ENCODE measurements around the gene B3GNT5. TPM values are rescaled to one million over a fixed set of nuclear protein-coding genes. Genes with fewer than 3 reads are reported as not detected.
A peak's percentile ranks its signal among the peaks of the same experiment; 100 is the strongest.
"Not testable (repeated sequence)": the region's sequence is repeated elsewhere in the genome, so short reads cannot be mapped to it uniquely, and the experiment has no call there.

B3GNT5 gene
- polyA plus RNA-seq, 1 donor from 2014 or later, result not detected

DNA sequence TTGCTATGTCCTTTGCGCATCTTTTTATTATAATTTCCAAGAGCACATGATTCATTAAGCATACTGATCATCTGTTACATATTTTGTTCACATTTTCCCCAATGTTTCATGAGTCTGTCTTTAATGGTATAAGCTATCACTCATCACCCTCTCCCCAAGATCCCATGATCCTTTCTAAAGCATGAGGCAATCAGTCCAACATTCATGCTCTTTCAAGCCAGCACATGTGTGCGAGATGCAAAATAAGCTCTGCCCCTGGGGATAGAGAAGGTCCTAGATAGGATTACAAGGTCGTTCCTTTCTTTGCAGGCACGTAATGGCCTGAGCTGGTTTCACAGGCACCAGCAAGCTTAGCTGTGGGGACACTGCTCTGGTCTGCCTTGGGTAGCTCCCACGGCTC, 32.2 kb upstream of the B3GNT5 start:
- Mint-ChIP-seq H3K4me3 (no peak overlapping the region), H3K4me1 (peaks cover 0 to 1% (median 0%) of the 10 kb centered on the region in 3 donors), H3K27me3 (peaks cover 12% of the 10 kb centered on the region), H3K36me3 (no peaks in the 10 kb centered on the region), H3K27ac (no peak overlapping the region), H3K9me3 (no peaks in the 10 kb centered on the region)

DNA sequence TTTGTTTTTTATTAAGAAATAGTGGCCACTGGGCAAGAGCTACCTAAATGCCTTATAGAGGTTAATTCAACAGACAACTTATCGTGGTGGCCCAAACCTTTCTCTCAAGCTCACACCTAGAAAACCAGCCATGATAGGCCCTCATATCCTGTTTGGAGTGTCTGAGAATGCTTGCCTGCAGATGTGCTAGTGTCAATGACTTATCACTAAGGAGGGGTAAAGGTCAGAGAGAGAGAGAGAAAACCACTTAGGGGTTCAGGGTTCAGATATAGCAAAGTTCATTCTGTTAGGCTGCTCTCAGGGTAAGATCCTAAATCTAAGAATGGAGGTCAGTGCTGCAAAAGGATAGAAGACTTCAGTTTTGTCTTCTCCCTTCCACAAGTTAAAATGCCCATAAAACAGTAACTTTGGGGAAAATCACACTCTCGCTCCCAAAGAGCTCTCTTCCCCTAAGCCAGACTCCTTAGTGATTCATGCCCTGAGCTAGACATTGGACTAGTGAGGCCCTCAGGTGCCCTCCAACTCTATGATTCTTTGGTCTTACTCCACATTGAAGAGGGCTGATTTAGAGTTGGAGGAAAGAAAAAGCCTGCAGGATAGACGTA, 30.3 kb upstream of the B3GNT5 start:
- no peak overlapping the region for H3K4me3 Mint-ChIP-seq
- H3K4me1 Mint-ChIP-seq, result peaks cover 0 to 1% (median 0%) of the 10 kb centered on the region in 3 donors
- no peaks in the 10 kb centered on the region for H3K36me3 Mint-ChIP-seq
- peaks cover 12% of the 10 kb centered on the region for H3K27me3 Mint-ChIP-seq
- H3K9me3 Mint-ChIP-seq, result no peaks in the 10 kb centered on the region
- H3K27ac Mint-ChIP-seq, result no peak overlapping the region

DNA sequence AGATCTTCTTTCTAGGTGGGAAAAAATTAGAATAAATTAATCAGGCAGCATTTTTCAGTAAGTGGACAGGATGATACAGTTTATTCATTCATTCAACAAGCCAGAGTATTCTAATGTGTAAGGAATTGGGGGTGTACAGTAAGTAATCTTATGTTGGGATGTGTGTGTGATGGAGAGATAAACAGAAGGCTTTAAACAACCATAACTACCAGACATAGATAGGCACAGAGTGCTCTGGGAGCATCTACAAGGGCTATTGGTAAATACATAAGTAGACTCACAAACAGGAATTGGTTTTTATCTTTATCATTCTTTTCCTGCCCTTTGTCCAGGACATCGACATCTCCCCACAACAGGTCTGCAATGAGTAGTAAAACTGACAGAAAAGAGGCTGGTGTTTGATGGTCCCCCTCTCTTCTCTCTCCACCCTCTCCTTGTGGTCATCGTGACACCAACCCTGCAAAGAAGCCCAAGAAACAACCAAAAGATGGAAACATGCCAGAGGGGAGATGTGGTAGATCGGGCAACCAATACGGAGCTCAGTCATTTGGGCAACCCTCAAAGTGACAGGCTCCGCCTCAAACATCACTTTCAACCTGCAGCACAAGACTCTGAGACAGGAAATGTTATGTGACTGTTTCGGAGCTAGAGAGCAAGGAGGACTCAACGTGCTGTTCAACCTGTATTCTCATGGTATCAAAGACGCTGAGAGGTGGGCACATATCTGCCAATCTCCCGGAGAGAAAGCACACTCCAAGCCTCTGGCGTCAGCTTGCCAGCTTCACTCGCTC, 28.7 kb upstream of the B3GNT5 start:
- peaks cover 0 to 1% (median 0%) of the 10 kb centered on the region in 3 donors for H3K4me1 Mint-ChIP-seq
- no peak overlapping the region for H3K27ac Mint-ChIP-seq
- H3K36me3 Mint-ChIP-seq, result no peaks in the 10 kb centered on the region
- H3K4me3 Mint-ChIP-seq, result no peak overlapping the region
- H3K27me3 Mint-ChIP-seq, result peaks cover 8% of the 10 kb centered on the region
- H3K9me3 Mint-ChIP-seq, result no peaks in the 10 kb centered on the region

DNA sequence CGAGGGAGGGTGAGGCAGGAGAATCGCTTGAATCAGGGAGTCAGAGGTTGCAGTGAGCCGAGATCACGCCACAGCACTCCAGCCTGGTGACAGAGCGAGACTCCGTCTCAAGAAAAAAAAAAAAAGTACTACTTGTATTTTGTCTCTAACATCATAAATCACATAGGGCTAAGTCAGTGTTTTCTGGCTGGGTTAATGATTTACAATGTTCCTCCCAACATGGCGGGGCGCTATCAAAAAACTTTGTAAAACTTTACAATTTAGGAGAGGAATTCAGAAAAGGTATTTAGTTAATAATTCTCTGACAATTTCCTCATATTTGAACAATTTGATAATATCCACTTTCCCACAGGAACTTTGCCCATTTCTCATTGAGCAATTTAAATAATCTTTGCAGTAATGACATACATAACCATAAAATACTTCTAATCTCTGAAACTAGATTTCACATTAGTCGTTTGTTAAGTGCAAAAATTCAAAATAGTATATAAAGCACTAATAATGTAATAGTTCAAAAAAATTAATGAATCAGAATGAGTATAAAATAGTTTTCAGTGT, 26.6 kb upstream of the B3GNT5 start:
- Mint-ChIP-seq H3K9me3 (no peaks in the 10 kb centered on the region), H3K4me3 (no peak overlapping the region), H3K4me1 (peaks cover 0 to 1% (median 0%) of the 10 kb centered on the region in 3 donors), H3K27ac (no peak overlapping the region), H3K27me3 (peaks cover 14% of the 10 kb centered on the region), H3K36me3 (no peaks in the 10 kb centered on the region)

DNA sequence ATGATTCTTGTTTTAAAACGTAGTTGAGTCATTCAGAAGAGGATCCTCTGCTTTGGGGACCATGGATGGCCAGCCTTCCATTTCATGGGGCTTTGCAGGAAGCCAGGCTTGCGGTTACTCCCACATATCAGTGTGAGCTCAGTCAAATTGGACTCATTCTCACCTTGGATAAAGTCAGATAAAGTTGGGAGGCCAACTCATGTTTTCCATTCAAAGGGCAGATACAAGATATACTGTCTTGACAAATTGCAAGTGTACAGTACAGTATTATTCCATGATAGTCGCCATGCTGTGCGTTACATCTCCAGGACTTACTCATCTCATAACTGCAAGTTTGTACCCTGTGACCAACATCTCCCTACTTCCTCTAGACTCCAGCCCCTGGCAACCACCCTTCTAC, 25.5 kb upstream of the B3GNT5 start:
- Mint-ChIP-seq H3K9me3 (no peaks in the 10 kb centered on the region), H3K4me1 (peaks cover 0 to 1% (median 0%) of the 10 kb centered on the region in 3 donors), H3K36me3 (no peaks in the 10 kb centered on the region), H3K4me3 (no peak overlapping the region), H3K27me3 (peaks cover 15% of the 10 kb centered on the region), H3K27ac (no peak overlapping the region)

DNA sequence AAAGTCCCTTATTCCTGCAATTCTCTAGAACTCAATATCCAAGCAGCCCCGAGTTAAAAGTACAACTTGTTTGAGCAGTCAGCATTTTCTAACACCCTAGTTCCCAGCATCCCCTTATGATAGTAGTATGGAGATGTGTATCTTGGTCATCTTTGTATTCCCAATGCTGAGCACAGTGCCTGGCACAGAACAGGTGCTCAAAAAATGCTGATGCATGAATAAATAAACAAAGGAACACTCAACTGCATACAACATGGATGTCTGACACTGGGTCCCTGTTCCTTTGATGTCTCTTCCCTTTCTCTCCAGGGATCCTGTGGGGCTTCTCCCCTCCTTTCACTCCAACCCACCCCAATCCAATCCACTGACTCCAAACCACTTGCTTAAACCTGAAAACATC, 23.9 kb upstream of the B3GNT5 start:
- no peaks in the 10 kb centered on the region for H3K9me3 Mint-ChIP-seq
- H3K27ac Mint-ChIP-seq, result no peak overlapping the region
- peaks cover 15% of the 10 kb centered on the region for H3K27me3 Mint-ChIP-seq
- H3K4me3 Mint-ChIP-seq, result no peak overlapping the region
- H3K4me1 Mint-ChIP-seq, result peaks cover 0 to 4% (median 0%) of the 10 kb centered on the region in 3 donors
- no peaks in the 10 kb centered on the region for H3K36me3 Mint-ChIP-seq

DNA sequence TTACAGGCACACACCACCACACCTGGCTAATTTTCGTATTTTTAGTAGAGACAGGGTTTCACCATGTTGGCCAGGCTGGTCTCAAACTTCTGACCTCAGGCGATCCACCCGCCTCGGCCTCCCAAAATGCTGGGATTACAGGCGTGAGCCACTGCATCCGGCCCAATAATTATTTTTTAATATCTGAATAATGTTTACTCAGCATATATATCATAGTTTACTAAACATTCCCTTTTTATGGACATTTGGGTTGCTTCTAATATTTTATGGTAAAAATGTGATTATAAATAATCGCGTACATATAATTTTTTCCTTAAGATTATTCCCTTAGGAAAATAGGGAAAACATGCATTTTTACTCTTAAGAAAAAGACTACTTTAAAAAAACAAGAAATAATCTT, 22.8 kb upstream of the B3GNT5 start:
- H3K36me3 Mint-ChIP-seq, H3K4me3 Mint-ChIP-seq, H3K4me1 Mint-ChIP-seq, H3K9me3 Mint-ChIP-seq, H3K27ac Mint-ChIP-seq: not testable (repeated sequence)
- H3K27me3 Mint-ChIP-seq, result peaks cover 12% of the 10 kb centered on the region

DNA sequence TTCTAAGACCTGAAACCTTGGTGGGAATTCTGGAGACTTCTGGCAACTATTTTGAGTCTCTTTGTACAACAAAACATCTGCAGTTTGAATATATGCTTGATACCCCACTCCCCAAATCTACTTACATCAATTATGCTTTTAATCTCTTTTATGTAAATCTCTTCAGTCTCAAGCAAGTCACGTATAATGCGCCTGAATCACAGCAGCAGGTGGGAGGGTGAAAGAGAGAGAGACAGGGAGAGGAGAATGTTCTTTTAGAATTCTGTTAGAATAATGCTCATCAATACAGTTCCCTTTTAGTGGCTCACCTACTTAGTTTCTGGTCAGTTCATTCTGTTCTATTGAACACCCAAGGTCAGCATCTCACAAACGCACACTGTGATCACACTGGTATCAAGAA, 22.2 kb upstream of the B3GNT5 start:
- H3K4me3 Mint-ChIP-seq, result no peak overlapping the region
- H3K36me3 Mint-ChIP-seq, result no peaks in the 10 kb centered on the region
- no peak overlapping the region for H3K27ac Mint-ChIP-seq
- H3K9me3 Mint-ChIP-seq, result no peaks in the 10 kb centered on the region
- peaks cover 0 to 3% (median 0%) of the 10 kb centered on the region in 3 donors for H3K4me1 Mint-ChIP-seq
- H3K27me3 Mint-ChIP-seq, result peaks cover 12% of the 10 kb centered on the region

DNA sequence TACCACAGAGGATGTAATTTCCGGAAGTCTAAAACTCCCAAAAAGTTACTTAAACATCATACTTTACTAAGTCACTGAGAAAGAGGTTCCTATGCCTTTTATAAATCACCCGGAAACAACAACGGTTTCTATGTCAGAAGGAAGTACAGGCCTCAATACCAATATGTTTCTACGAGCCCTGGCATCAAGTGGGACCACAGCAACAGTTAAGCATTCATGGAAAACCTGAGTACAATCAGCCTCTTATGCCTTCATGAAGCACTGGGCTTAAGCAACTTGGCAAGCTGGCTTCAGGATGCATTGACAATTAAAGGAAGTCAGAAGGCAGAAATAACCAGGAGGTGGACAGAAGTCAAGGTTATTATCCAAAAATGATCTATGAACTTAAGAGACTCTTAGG, 19.1 kb upstream of the B3GNT5 start:
- Mint-ChIP-seq H3K4me3 (no peak overlapping the region), H3K36me3 (no peaks in the 10 kb centered on the region), H3K4me1 (peaks cover 0 to 3% (median 0%) of the 10 kb centered on the region in 3 donors), H3K27ac (no peak overlapping the region), H3K27me3 (peaks cover 10% of the 10 kb centered on the region), H3K9me3 (no peaks in the 10 kb centered on the region)

DNA sequence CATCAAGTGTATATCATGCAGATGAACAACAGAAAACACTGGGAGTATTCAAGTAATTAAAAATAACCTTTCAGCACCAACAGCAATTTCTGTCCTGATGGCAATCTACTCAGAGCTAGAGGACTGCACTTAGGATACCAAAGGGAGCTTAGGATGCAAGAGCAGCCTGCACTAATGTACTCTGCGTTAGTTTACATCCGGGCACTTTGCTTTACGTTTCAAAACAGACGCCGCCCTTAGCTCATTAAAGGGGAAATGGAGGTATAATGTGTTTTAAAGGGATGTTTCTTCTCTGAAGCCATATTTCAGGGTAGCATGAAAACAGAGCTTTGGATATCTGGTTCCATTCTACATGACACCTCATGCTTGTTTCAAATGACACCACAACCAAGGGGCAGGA, 14.0 kb upstream of the B3GNT5 start:
- Mint-ChIP-seq H3K36me3 (no peaks in the 10 kb centered on the region), H3K4me1 (peaks cover 0 to under 1% (median 0%) of the 10 kb centered on the region in 3 donors), H3K27ac (no peak overlapping the region), H3K9me3 (peaks cover 9 to 18% (median 15%) of the 10 kb centered on the region in 3 donors), H3K27me3 (peaks cover 12% of the 10 kb centered on the region), H3K4me3 (no peak overlapping the region)

DNA sequence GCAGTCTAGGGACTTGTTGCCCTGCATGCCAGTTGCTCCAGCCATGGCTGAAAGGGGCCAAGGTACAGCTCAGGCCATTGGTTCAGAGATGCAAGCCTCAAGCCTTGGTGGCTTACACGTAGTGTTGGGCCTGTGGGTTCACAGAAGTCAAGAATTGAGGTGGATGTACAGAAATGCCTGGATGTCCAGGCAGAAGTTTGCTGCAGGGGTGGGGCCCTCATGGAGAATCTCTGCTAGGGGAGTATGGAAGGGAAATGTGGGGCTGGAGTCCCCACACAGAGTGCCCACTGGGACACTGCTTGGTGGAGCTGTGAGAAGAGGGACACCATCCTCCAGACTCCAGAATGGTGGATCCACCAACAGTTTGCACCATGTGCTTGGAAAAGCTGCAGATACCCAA, 10.6 kb upstream of the B3GNT5 start:
- Mint-ChIP-seq H3K27ac (no peak overlapping the region), H3K4me1 (no peaks in the 10 kb centered on the region), H3K36me3 (no peaks in the 10 kb centered on the region), H3K9me3 (peaks cover 9 to 18% (median 15%) of the 10 kb centered on the region in 3 donors), H3K4me3 (peak overlapping the region in 1 of 4 donors; percentile 15), H3K27me3 (peaks cover 16% of the 10 kb centered on the region)

DNA sequence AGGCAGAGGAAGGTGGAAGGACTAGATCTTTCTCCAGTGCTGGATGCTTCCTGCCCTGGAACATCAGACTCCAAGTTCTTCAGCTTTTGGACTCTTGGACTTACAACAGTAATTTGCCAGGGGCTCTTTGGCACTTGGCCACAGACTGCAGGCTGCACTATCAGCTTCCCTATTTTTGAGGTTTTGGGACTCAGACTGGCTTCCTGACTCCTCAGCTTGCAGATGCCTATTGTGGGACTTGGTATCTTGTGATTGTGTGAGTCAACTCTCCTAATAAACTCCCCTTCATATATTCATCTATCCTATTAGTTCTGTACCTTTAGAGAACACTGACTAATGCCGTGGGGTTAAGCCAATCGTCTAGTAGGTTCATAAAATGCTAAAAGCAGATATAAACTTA, 8.8 kb upstream of the B3GNT5 start:
- no peak overlapping the region for H3K27ac Mint-ChIP-seq
- H3K9me3 Mint-ChIP-seq, result peaks cover 9 to 18% (median 15%) of the 10 kb centered on the region in 3 donors
- peaks cover 0 to 2% (median 0%) of the 10 kb centered on the region in 3 donors for H3K4me1 Mint-ChIP-seq
- H3K27me3 Mint-ChIP-seq, result peaks cover 16% of the 10 kb centered on the region
- H3K36me3 Mint-ChIP-seq, result no peaks in the 10 kb centered on the region
- H3K4me3 Mint-ChIP-seq, result peak overlapping the region in 1 of 4 donors; percentile 18

DNA sequence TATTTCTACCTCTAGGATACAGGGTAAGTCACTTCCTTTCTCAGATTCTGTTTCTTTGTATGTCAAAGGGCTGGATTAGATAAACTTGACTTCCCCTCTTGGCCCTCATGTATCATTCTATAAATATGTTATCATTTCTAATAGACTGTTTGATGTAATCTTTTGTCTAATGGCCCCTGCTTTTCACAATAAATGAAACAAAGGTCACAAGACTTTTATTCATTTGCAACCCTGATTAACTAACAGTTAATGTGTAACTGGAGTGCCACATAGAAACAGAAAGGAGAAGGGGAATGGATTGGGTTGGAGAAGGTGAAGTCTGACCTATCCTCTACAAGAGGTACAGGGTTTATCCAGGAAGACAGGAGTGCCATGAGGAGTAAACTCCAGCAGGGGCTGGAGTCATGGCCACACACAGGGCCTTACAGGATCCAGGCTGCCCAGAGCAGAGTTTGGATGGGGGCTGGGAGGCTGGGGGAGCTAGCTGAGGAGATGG, 8.0 kb upstream of the B3GNT5 start:
- no peak overlapping the region for H3K4me3 Mint-ChIP-seq
- H3K9me3 Mint-ChIP-seq, result peaks cover 9 to 18% (median 15%) of the 10 kb centered on the region in 3 donors
- H3K27ac Mint-ChIP-seq, result peak overlapping the region in 1 of 3 donors; percentile 55
- H3K36me3 Mint-ChIP-seq, result no peaks in the 10 kb centered on the region
- H3K4me1 Mint-ChIP-seq, result peaks cover 0 to 2% (median 0%) of the 10 kb centered on the region in 3 donors
- peaks cover 14% of the 10 kb centered on the region for H3K27me3 Mint-ChIP-seq

DNA sequence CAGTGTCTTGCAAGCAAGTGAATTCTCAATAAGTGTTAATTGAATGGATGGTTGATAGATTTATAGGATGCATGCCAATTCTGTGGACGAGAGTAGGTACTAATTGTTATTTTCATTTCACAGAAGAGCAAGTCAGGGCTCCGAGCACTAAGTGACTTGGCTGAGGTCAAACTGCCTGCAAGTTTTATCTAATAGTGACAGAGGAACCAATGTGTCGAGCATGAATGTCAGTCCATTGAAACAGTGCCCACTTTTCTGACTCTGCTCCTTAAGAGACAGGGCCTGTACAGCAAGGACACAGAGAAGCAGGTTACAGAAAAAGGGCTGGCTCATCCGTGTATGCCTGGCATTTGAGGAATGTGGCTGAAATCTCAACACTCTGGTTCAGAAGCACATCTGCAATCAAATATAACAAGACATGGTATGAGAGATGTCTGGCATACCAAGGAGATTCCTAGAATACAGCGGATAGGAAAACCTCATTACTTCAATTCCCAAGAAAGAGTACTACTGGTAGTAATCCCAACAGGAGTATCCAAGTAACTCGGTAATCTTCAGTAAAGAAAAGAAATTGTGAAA, 6.0 kb upstream of the B3GNT5 start:
- peaks cover 0 to 2% (median 0%) of the 10 kb centered on the region in 3 donors for H3K4me1 Mint-ChIP-seq
- H3K27me3 Mint-ChIP-seq, result peaks cover 18% of the 10 kb centered on the region
- no peak overlapping the region for H3K4me3 Mint-ChIP-seq
- H3K27ac Mint-ChIP-seq, result no peak overlapping the region
- H3K36me3 Mint-ChIP-seq, result no peaks in the 10 kb centered on the region
- H3K9me3 Mint-ChIP-seq, result peaks cover 3 to 8% (median 5%) of the 10 kb centered on the region in 3 donors
